Natural killer cell treated with Interleukin-12 subunit alpha and Interleukin-12 subunit beta and Interleukin-15 and Interleukin-18, amount 100 ng/mL, for 72 hours (primary cell): ENCODE results near the gene KRT7. TPM values are rescaled to one million over a fixed set of nuclear protein-coding genes. Genes with fewer than 3 reads are reported as not detected.
"Not testable (repeated sequence)": the region's sequence is repeated elsewhere in the genome, so short reads cannot be mapped to it uniquely, and the experiment has no call there.

Experiments used
- ATAC-seq, 2 donors: fragments of 150-1000 bp; cut with Tn5 transposase in 1 of 2; sonication (Bioruptor Pico), chemical (Tn5 transposase) in 1 of 2; 2 replicates each; pipeline ENCODE4 v1.10.0; 2021
- DNase-seq: peaks from one replicate; pipeline ENCODE4 v3.0.0; 2022; ENCODE audit warnings: low spot score
- H3K27ac Mint-ChIP-seq, 2 donors: 1 replicate in 1 of 2; 2 replicates in 1 of 2; pipeline ENCODE4 v1.8.0; 2022; ENCODE audit warnings: mixed read lengths in 2 of 2, mild to moderate bottlenecking in 1 of 2, moderate library complexity in 1 of 2
- H3K27me3 Mint-ChIP-seq, 2 donors: 1 replicate in 1 of 2; 2 replicates in 1 of 2; pipeline ENCODE4 v1.8.0; 2022; ENCODE audit warnings: mixed read lengths in 2 of 2
- H3K36me3 Mint-ChIP-seq: one replicate; pipeline ENCODE4 v1.8.0; 2022; ENCODE audit warnings: mixed read lengths
- H3K4me1 Mint-ChIP-seq, 2 donors: 1 replicate in 1 of 2; 2 replicates in 1 of 2; pipeline ENCODE4 v1.8.0; 2022; ENCODE audit warnings: low read depth in 2 of 2, mixed read lengths in 2 of 2, mild to moderate bottlenecking in 1 of 2
- H3K4me3 Mint-ChIP-seq: one replicate; pipeline ENCODE4 v1.8.0; 2022; ENCODE audit warnings: mixed read lengths
- H3K9me3 Mint-ChIP-seq: 2 replicates; pipeline ENCODE4 v1.8.0; 2022; ENCODE audit warnings: mixed read lengths
- total RNA-seq, 2 donors: library from RNA; stranded (reverse); gene quantifications; one replicate each; pipeline ENCODE4 v1.2.3, GENCODE V29; 2022

Gene KRT7
- total RNA-seq, 2 donors from 2014 or later = 2.6 to 6.1 TPM

GRCh38 chr12:52279422-52280318, 46.6 kb downstream of the KRT7 start:
- H3K36me3 Mint-ChIP-seq = no peaks in the 10 kb centered on the region

DNA sequence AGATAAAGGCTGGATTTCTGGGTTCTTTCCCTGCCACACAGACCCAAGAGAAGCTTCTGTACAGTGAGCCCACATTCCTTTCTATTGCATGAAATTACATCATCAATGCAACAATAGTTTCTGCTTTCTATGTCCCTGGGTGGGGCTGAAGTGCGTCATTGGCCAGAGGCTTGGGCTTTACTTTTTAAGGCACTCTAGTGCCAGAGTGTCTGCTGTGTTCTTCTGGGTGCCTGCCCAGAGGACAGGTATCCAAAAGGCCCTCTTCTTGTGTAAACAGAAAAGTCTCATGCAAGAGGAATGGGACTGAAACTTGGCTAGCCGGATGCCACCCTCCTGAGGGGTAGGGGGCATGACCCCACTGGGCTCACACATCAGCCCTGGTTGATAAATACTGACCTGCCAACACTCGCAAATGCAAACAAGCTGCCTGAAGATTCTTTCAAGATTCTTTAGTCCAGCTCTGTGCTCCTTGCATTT, 47.3 kb downstream of the KRT7 start:
- Mint-ChIP-seq H3K27me3 (peaks cover 8 to 17% of the 10 kb centered on the region in 2 donors), H3K4me1 (peaks cover 6 to 10% of the 10 kb centered on the region in 2 donors), H3K9me3 (no peaks in the 10 kb centered on the region), H3K36me3 (no peaks in the 10 kb centered on the region), H3K27ac (no peak overlapping the region), H3K4me3 (no peak overlapping the region)
- ATAC-seq (no peak), DNase-seq (no peak)

More at GRCh38 chr12:52279422-52280318, 46.6 kb downstream of the KRT7 start:
- no peaks in the 10 kb centered on the region for H3K9me3 Mint-ChIP-seq
- ATAC-seq (no peak), DNase-seq (no peak)
- H3K27me3 Mint-ChIP-seq = peaks cover 8 to 20% of the 10 kb centered on the region in 2 donors
- H3K27ac Mint-ChIP-seq = no peak overlapping the region
- peaks cover 6 to 10% of the 10 kb centered on the region in 2 donors for H3K4me1 Mint-ChIP-seq
- no peak overlapping the region for H3K4me3 Mint-ChIP-seq

DNA sequence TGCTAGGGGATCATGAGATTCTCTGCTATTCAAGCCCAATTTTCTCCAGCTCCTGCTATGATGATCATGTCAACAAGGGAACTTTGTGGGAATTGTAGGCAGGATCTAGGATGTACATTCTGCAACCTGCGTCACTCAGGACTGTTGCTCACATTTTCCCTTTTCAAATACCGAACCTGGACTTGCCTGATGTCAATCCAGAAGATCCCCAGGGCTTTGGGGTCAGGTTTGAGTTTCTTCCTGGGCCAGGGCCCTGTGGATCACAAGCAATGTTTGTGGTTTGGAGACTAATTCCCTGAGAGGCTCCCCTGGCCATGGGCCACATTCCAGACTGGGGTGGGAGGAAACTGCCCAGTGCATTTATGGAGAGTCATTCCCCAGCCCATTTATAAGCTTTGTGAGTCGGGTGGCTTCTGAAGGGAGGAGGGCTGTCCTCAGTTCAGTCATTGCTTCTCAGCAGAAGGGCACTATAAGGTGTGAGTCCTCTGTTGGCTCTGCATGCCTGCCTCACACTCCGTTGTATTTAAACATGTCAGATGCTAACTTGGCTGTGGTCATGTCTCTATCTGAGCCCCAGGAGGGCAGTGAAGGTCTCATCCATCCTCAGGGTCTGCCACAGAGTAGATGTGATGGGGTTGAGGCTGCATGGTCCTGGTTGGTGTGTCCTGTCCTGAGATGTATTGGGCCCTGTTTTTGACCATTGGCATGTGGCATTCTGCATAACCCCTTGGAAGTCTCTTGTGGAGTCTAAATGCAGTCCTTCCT, 47.9 kb downstream of the KRT7 start:
- ATAC-seq (no peak), DNase-seq (no peak)
- Mint-ChIP-seq H3K27me3 (peaks cover 8 to 15% of the 10 kb centered on the region in 2 donors), H3K27ac (no peak overlapping the region), H3K4me3 (no peak overlapping the region), H3K36me3 (no peaks in the 10 kb centered on the region), H3K9me3 (no peaks in the 10 kb centered on the region), H3K4me1 (peaks cover 9 to 13% of the 10 kb centered on the region in 2 donors)

GRCh38 chr12:52284562-52285171, 51.6 kb downstream of the KRT7 start:
- peaks cover 23 to 28% of the 10 kb centered on the region in 2 donors for H3K4me1 Mint-ChIP-seq
- H3K9me3 Mint-ChIP-seq = no peaks in the 10 kb centered on the region
- peaks cover 4 to 5% of the 10 kb centered on the region in 2 donors for H3K27me3 Mint-ChIP-seq
- H3K36me3 Mint-ChIP-seq = no peaks in the 10 kb centered on the region
- DNase-seq (no peak), ATAC-seq (no peak)
- no peak overlapping the region for H3K4me3 Mint-ChIP-seq
- no peak overlapping the region for H3K27ac Mint-ChIP-seq

GRCh38 chr12:52285172-52285745, 52.2 kb downstream of the KRT7 start:
- peak overlapping the region in 1 of 2 donors; percentile 54 for H3K27ac Mint-ChIP-seq
- no peak for DNase-seq
- ATAC-seq = no peak
- H3K4me3 Mint-ChIP-seq = no peak overlapping the region
- H3K9me3 Mint-ChIP-seq = no peaks in the 10 kb centered on the region
- no peaks in the 10 kb centered on the region for H3K36me3 Mint-ChIP-seq
- H3K4me1 Mint-ChIP-seq = peaks cover 23 to 24% of the 10 kb centered on the region in 2 donors
- H3K27me3 Mint-ChIP-seq = no peaks in the 10 kb centered on the region

- no peak for ATAC-seq
- no peak overlapping the region for H3K4me3 Mint-ChIP-seq
- H3K27me3 Mint-ChIP-seq = no peaks in the 10 kb centered on the region
- no peaks in the 10 kb centered on the region for H3K9me3 Mint-ChIP-seq
- no peak for DNase-seq
- H3K4me1 Mint-ChIP-seq = peaks cover 23 to 24% of the 10 kb centered on the region in 2 donors
- no peaks in the 10 kb centered on the region for H3K36me3 Mint-ChIP-seq
- peak overlapping the region in 1 of 2 donors; percentile 54 for H3K27ac Mint-ChIP-seq
Observed at GRCh38 chr12:52285851-52286530, 52.9 kb downstream of the KRT7 start.

- not testable (repeated sequence) for DNase-seq, H3K9me3 Mint-ChIP-seq, H3K27me3 Mint-ChIP-seq, H3K36me3 Mint-ChIP-seq, ATAC-seq
- Mint-ChIP-seq H3K4me3 (peak overlapping the region; percentile 76), H3K27ac (peak overlapping the region in 1 of 2 donors; percentile 53), H3K4me1 (peaks cover 23 to 28% of the 10 kb centered on the region in 2 donors)
Observed at GRCh38 chr12:52286857-52287785, 54.1 kb downstream of the KRT7 start.

DNA sequence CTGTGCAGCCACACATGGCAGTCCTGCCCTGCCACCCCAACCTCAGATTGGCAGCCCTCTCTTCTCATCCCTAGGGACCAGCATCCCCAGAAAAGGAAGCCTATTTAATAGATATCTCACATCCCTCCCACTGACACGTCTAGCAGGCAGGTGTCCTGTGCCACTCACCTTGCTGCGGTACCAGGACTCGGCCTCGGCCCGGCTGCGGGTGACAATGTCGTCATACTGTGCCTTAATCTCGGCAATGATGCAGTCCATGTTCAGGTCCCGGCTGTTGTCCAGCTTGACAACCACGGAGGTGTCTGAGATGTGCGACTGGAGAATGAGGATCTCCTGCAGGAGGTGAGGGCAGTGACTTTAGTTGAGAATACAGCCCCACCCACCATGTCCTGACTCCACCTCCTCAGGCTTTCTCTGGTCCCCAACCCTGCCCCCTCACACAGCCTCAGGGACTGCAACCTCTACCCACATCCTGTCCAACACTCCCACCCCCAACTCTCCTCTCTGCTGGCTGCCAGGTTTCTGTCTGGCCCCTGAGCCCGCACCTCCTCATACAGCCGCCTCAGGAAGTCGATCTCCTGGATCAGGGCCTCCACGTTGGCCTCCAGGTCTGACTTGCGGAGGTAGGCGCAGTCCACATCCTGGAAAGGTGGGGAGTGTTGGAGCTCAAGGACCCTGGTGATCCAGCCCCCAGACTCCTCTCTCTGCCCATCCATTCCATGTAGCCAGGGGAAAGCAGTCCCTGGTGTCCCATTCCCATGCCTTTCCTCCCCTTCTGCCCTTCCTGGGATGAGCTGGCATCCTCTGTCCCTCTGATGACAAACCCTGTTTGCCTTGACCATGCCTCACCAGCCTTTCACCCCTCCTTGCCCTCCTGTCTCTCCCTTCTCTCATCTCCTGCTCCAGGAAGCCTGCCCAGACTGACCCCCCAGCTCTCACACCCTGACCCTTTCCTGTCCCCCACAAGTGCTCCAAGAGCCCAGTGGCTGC, 55.1 kb downstream of the KRT7 start:
- H3K27ac Mint-ChIP-seq = peak overlapping the region; percentile 53 to 58
- peak; percentile 79 for DNase-seq
- H3K27me3 Mint-ChIP-seq, H3K36me3 Mint-ChIP-seq, H3K9me3 Mint-ChIP-seq: not testable (repeated sequence)
- H3K4me3 Mint-ChIP-seq = peak overlapping the region; percentile 76
- ATAC-seq = peak; percentile 98 to 99
- H3K4me1 Mint-ChIP-seq = peaks cover 24 to 28% of the 10 kb centered on the region in 2 donors

- H3K27ac Mint-ChIP-seq, H3K4me3 Mint-ChIP-seq, DNase-seq, H3K27me3 Mint-ChIP-seq, H3K36me3 Mint-ChIP-seq, H3K9me3 Mint-ChIP-seq, ATAC-seq: not testable (repeated sequence)
- H3K4me1 Mint-ChIP-seq = peaks cover 42 to 45% of the 10 kb centered on the region in 2 donors
Observed at GRCh38 chr12:52290483-52291134, 57.6 kb downstream of the KRT7 start.

- ATAC-seq (no peak), DNase-seq (no peak)
- Mint-ChIP-seq H3K4me3 (no peak within 1 kb of the TSS), H3K27ac (no peak within 1 kb of the TSS), H3K27me3 (peaks cover 0 to 3% of the 10 kb centered on the region in 2 donors), H3K9me3 (no peaks in the 10 kb centered on the region), H3K36me3 (no peaks in the 10 kb centered on the region), H3K4me1 (peaks cover 48 to 50% of the 10 kb centered on the region in 2 donors)
Observed at GRCh38 chr12:52291267-52291935, 58.4 kb downstream of the KRT7 start, which contains the start of gene KRT81. Gene KRT81, minus strand, starts transcription at chr12:52291534. Its CDS starts 69 bp downstream, at chr12:52291465.
